HEK293T (cell line): ENCODE results near the gene CHST2.

Experiments
- CTCF ChIA-PET: fragments of 350-600 bp; formaldehyde crosslinking; extraction: SDS; loops from one replicate; lab custom pipeline; 2021; ENCODE audit warnings: antibody characterized with exemption, inconsistent platforms; lab: Yijun Ruan, JAX
- POLR2A ChIA-PET: fragments of 350-600 bp; formaldehyde crosslinking; extraction: SDS; loops from one replicate; lab custom pipeline; 2020; ENCODE audit warnings: antibody characterized with exemption, inconsistent platforms; lab: Yijun Ruan, JAX
- DNase-seq: peaks from one replicate; pipeline ENCODE4 v3.0.0; 2012; ENCODE audit warnings: mixed read lengths; ENCODE audit errors: extremely low spot score
- ARNT ChIP-seq: fragments of 450-650 bp; IDR thresholded peaks from 2 replicates; pipeline ENCODE4 v1.6.1; 2017; ENCODE audit warnings: mild to moderate bottlenecking
- BHLHE40 ChIP-seq: fragments of 450-650 bp; IDR thresholded peaks from 2 replicates; pipeline ENCODE4 v1.6.1; 2016; ENCODE audit warnings: mild to moderate bottlenecking, moderate library complexity, borderline replicate concordance
- CTBP1 ChIP-seq: fragments of 450-650 bp; IDR thresholded peaks from 2 replicates; pipeline ENCODE4 v1.6.1; 2016; ENCODE audit warnings: borderline replicate concordance
- ELF4 ChIP-seq: fragments of 450-650 bp; IDR thresholded peaks from 2 replicates; pipeline ENCODE4 v1.6.1; 2017; ENCODE audit warnings: antibody characterized with exemption
- FOXA1 ChIP-seq: fragments of 450-650 bp; IDR thresholded peaks from 2 replicates; pipeline ENCODE4 v1.6.1; 2016; ENCODE audit warnings: mild to moderate bottlenecking
- FOXK2 ChIP-seq: fragments of 450-650 bp; IDR thresholded peaks from 2 replicates; pipeline ENCODE4 v1.6.1; 2016; ENCODE audit warnings: mild to moderate bottlenecking
- FOXM1 ChIP-seq: fragments of 450-650 bp; IDR thresholded peaks from 2 replicates; pipeline ENCODE4 v1.6.1; 2017; ENCODE audit warnings: mild to moderate bottlenecking, borderline replicate concordance
- HDGF ChIP-seq: fragments of 450-650 bp; IDR thresholded peaks from 2 replicates; pipeline ENCODE4 v1.6.1; 2017; ENCODE audit warnings: antibody characterized with exemption, borderline replicate concordance
- L3MBTL2 ChIP-seq: fragments of 450-650 bp; conservative IDR thresholded peaks from 2 replicates; pipeline ENCODE4 v1.6.1; 2016; ENCODE audit warnings: mild to moderate bottlenecking
- LEF1 ChIP-seq: fragments of 450-650 bp; IDR thresholded peaks from 2 replicates; pipeline ENCODE4 v1.6.1; 2017; ENCODE audit warnings: mild to moderate bottlenecking, borderline replicate concordance
- NFRKB ChIP-seq: fragments of 450-650 bp; IDR thresholded peaks from 2 replicates; pipeline ENCODE4 v1.6.1; 2016; ENCODE audit warnings: mild to moderate bottlenecking, moderate library complexity
- PKNOX1 ChIP-seq: fragments of 450-650 bp; IDR thresholded peaks from 2 replicates; pipeline ENCODE4 v1.6.1; 2016
- SP1 ChIP-seq: fragments of 450-650 bp; IDR thresholded peaks from 2 replicates; pipeline ENCODE4 v1.6.1; 2017
- SUZ12 ChIP-seq: fragments of 450-650 bp; IDR thresholded peaks from 2 replicates; pipeline ENCODE4 v1.6.1; 2016; ENCODE audit warnings: mild to moderate bottlenecking
- TARDBP ChIP-seq: fragments of 450-650 bp; IDR thresholded peaks from 2 replicates; pipeline ENCODE4 v1.6.1; 2016
- ZNF384 ChIP-seq: fragments of 450-650 bp; IDR thresholded peaks from 2 replicates; pipeline ENCODE4 v1.6.1; 2016

Gene CHST2

GRCh38 chr3:143128227-143128955, 8.8 kb downstream of the CHST2 start:
- TF ChIP-seq L3MBTL2 = no peak
- no peak for TF ChIP-seq ELF4
- TF ChIP-seq SP1 = no peak
- TF ChIP-seq CTBP1 = no peak
- TF ChIP-seq LEF1 = no peak
- no peak for TF ChIP-seq ARNT
- TF ChIP-seq FOXK2 = no peak
- CTCF ChIA-PET = no interaction called here
- DNase-seq = no peak
- POLR2A ChIA-PET = no interaction called here

GRCh38 chr3:143132246-143132980, 12.8 kb downstream of the CHST2 start:
- no peak for DNase-seq
- ChIA-PET POLR2A (no interaction called here), CTCF (no interaction called here)
- TF ChIP-seq SP1 (no peak), SUZ12 (no peak), HDGF (no peak), LEF1 (no peak), TARDBP (no peak), FOXK2 (no peak), CTBP1 (no peak)

- ChIA-PET POLR2A (no interaction called here), CTCF (interaction anchor here (0.9 to 1.1 kb wide), 2 partner anchors 9 to 540 kb away, joined by 3 read pairs; no protein-coding TSS in a partner anchor)
- DNase-seq = no peak
Measured at GRCh38 chr3:143134471-143134870, 14.9 kb downstream of the CHST2 start.

GRCh38 chr3:143135150-143135549, 15.6 kb downstream of the CHST2 start:
- no peak for TF ChIP-seq CTBP1
- no peak for TF ChIP-seq SP1
- CTCF ChIA-PET = no interaction called here
- POLR2A ChIA-PET = no interaction called here
- no peak for DNase-seq

More at GRCh38 chr3:143134471-143134870, 14.9 kb downstream of the CHST2 start:
- TF ChIP-seq BHLHE40 (no peak), SUZ12 (no peak), L3MBTL2 (no peak), CTBP1 (no peak), TARDBP (no peak), ZNF384 (no peak), NFRKB (no peak), ELF4 (no peak), LEF1 (no peak), ARNT (no peak), FOXM1 (no peak), SP1 (no peak), HDGF (no peak), FOXA1 (no peak), PKNOX1 (no peak), FOXK2 (no peak)

- ChIA-PET POLR2A (no interaction called here), CTCF (interaction anchor here (0.6 kb wide), 1 partner anchor 11 kb away, joined by 4 read pairs; no protein-coding TSS in a partner anchor)
- DNase-seq = no peak
- TF ChIP-seq LEF1 = no peak
- no peak for TF ChIP-seq FOXK2
- TF ChIP-seq SP1 = no peak
- no peak for TF ChIP-seq NFRKB
- TF ChIP-seq FOXM1 = no peak
- TF ChIP-seq PKNOX1 = no peak
- TF ChIP-seq ARNT = no peak
- no peak for TF ChIP-seq TARDBP
- no peak for TF ChIP-seq HDGF
- no peak for TF ChIP-seq L3MBTL2
- TF ChIP-seq SUZ12 = no peak
- no peak for TF ChIP-seq ZNF384
- TF ChIP-seq BHLHE40 = no peak
- no peak for TF ChIP-seq ELF4
- TF ChIP-seq FOXA1 = no peak
- TF ChIP-seq CTBP1 = no peak
Measured at GRCh38 chr3:143137435-143138036, 18.0 kb downstream of the CHST2 start.

- TF ChIP-seq ARNT (no peak), LEF1 (no peak), NFRKB (no peak), BHLHE40 (no peak), FOXM1 (no peak), L3MBTL2 (no peak), SUZ12 (no peak)
- ChIA-PET POLR2A (no interaction called here), CTCF (no interaction called here)
- no peak for DNase-seq
Measured at GRCh38 chr3:143138953-143139352, 19.4 kb downstream of the CHST2 start.
